Measurements from ENCODE around the gene NPR1. TPM values are rescaled to one million over a fixed set of nuclear protein-coding genes. Genes with fewer than 3 reads are reported as not detected.

NPR1 gene
- total RNA-seq, result 0.22 and 0.39 TPM in 2 replicates

DNA sequence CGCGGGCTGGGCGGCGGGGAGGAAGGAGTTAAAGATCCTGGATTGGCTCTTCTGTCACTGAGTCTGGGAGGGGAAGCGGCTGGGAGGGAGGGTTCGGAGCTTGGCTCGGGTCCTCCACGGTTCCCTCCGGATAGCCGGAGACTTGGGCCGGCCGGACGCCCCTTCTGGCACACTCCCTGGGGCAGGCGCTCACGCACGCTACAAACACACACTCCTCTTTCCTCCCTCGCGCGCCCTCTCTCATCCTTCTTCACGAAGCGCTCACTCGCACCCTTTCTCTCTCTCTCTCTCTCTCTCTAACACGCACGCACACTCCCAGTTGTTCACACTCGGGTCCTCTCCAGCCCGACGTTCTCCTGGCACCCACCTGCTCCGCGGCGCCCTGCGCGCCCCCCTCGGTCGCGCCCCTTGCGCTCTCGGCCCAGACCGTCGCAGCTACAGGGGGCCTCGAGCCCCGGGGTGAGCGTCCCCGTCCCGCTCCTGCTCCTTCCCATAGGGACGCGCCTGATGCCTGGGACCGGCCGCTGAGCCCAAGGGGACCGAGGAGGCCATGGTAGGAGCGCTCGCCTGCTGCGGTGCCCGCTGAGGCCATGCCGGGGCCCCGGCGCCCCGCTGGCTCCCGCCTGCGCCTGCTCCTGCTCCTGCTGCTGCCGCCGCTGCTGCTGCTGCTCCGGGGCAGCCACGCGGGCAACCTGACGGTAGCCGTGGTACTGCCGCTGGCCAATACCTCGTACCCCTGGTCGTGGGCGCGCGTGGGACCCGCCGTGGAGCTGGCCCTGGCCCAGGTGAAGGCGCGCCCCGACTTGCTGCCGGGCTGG, at the start of gene NPR1:
Gene NPR1, plus strand, starts transcription at position 170 of the 818 bp plus-strand sequence. Its CDS starts 421 bp downstream, at position 591.

DNA sequence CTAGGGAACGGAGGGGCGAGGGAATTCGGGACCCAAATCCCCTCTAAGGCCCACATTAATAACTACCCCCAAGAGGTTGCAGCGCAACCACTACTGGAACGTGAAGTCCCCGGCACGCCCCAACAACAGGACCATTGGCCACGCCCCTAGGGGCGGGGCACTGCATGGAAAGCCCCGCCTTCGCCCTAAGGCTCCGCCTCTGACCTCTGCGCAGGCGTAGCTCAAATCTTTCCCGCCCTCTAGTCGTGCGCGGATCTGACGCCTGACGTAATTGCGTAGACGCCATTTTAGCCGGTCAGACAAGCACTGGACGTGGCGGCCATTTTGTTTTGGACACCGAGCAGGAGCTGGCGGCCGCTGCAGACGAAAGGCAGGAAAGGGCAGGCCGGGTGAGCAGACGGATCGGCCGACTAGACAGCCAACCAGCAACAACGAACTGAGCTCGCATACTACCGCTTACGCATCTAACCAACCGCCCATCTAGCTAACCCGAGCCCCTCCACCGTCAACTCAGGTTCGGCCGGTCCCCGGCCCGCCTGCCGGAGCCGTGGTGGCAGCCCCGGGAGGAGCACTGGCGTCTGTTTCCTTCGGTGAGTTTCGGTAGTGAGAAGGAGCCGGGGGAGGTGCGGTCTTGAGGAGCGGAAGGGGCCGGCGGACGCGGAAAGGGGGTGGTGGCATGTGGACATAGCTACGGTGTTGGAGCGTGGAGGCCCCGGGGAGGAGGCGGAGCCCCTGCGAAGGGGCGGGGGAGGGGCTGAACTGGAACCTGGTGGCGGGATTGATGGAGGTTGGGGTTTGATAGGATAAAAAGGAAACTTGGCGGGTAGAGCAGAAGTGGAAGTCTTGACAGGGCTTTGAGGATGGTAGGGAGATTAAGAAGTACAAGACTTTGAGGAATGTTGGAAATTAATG, 44.5 kb upstream of the NPR1 start, which contains the start of gene CHTOP:
Gene CHTOP, plus strand, starts transcription at position 313 of the 912 bp plus-strand sequence. CDS start 2,523 bp downstream, outside the sequence.

DNA sequence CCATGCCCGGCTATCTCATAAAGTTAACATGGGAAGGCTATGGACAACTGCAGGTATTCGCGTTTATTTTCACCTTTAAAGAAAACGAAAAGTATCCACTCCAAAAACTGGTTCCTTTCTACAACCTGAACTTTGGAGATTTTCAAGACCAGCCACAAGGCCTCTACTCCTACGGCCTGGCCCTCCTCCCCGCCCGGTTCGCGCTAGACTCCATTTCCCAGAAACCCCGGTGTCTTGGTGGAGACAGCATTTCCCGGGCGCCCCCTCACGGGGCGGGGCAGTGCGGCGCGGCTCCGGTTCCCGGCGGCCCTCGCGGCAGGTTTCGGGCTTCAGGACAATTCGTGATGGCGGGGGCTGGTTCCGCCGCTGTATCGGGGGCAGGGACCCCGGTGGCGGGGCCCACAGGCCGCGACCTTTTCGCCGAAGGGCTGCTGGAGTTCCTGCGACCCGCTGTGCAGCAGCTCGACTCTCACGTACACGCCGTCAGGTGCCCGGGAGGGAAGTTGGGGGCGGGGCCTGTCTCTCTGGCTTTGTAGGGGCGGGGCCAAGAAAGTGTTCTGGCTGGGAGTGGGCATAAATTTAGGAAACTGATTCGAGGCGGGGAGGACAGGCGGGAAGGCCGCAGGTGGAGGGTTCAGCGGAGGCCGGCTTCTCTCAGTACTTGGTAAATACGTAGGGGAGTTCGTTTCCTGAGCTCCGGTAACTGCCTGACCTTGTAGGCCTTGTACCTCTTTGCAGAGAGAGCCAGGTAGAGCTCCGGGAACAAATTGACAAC, 19.9 kb upstream of the NPR1 start, which contains the start of gene SNAPIN:
Gene SNAPIN, plus strand, starts transcription at position 304 of the 775 bp plus-strand sequence. Its CDS starts 41 bp downstream, at position 345.

DNA sequence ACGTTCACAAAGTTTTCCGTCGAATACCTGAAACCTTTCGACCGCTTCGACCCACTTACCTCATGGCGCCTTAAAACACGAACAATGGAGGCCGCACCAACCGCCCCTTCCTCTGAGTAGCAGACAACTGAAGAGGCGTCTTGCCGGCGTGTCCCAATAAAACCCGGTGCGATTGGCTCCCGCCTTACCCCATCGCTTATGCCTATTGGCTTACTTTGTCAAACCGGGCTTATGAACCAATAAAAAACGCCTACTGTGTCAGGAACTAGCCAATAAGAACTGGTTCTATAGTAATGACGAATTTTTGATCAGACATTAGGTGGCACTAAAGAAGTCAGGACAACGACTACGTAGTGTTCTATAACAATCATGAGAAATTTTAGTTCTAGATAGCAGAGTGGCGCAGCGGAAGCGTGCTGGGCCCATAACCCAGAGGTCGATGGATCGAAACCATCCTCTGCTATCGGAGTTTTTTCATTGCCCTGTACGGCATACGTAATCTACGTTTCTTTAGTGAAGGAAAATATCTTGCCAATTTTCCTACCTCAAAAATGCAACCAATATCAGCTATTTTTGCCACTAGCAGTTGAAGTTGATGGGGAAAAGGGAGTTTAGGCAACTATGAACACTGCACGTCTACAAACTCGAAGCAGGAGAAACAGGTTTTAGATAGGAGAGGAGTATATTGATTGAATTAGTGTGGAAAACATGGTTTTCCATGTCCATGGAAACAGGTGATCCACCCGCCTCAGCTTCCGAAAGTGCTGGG, 7.4 kb upstream of the NPR1 start, which contains the start of gene ILF2:
Gene ILF2, minus strand, starts transcription at position 135 of the 769 bp plus-strand sequence. Its CDS starts 71 bp downstream, at position 64.

DNA sequence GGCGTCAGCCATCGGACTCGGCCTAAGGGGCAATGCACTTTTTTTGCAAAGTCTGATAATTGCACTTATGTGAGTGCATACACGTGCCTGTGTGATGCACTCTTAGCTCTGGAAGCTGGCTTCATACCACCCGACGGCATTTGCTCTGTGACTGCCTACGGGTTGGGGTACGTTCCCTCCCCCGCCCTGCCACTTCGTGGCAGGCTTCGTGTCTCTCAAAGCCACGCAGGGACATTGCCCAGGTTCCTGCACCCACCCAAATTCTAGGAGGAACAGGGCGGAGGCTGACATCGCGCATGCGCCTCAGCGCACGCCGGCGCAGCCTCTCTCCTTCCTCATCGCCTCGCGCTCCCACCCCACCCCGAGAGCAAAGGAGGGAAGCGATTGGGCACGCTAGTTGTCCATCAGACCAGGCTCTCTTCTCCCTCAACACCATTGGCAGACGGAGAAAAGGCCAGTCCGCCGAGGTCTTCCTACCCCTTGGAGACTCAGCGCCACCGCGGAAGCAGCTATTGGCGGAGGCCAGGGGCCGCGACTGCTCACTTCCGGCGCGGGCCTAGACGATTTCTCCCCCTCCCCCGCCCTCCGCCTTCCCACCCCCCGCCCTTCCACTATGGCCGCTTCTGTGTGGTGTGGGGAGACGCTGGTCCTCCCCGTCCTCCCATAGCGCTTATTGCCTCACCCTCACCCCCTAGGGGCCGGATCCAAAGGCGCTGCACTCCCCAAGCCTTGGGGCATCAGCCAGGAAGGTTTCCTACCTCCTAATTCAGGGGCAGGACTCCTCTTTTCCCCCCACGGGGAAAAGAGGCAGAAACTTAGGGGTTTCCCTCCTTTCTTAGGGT, 49.2 kb downstream of the NPR1 start, which contains the start of gene INTS3:
Gene INTS3, plus strand, starts transcription at position 588 of the 842 bp plus-strand sequence. CDS start 585 bp downstream, outside the sequence.

Small RNA genes lying within 50 kb of the gene (small RNA-seq; reads per million reads assigned to genes)
- gene MIR8083 (not detected), gene RF00019 (not detected), gene RN7SL372P (not detected)

Other genes with a start within 250 kb of the NPR1 start
- gene S100A7, start 218.0 kb upstream of the NPR1 start, total RNA-seq, result not detected in 2 replicates
- gene S100A6, start 142.7 kb upstream of the NPR1 start, total RNA-seq, result 902 and 2,842 TPM in 2 replicates
- not detected in 2 replicates for gene S100A5, start 137.8 kb upstream of the NPR1 start, total RNA-seq
- 178 and 253 TPM in 2 replicates for gene S100A4, start 132.9 kb upstream of the NPR1 start, total RNA-seq
- gene S100A3, start 129.4 kb upstream of the NPR1 start, total RNA-seq, result 13.0 and 31.2 TPM in 2 replicates
- gene S100A2, start 112.8 kb upstream of the NPR1 start, total RNA-seq, result 5.2 and 8.2 TPM in 2 replicates
- gene S100A16, start 65.6 kb upstream of the NPR1 start, total RNA-seq, result 266 and 918 TPM in 2 replicates
- 207 and 362 TPM in 2 replicates for gene S100A14, start 62.4 kb upstream of the NPR1 start, total RNA-seq
- 89.6 and 125 TPM in 2 replicates for gene S100A13, start 51.2 kb upstream of the NPR1 start, total RNA-seq
- 0.39 TPM in 1 of 2 replicates, not detected in the other for gene S100A1, start 50.3 kb upstream of the NPR1 start, total RNA-seq
- 44.0 and 49.0 TPM in 2 replicates for gene CHTOP, start 44.6 kb upstream of the NPR1 start, total RNA-seq
- 44.8 and 69.8 TPM in 2 replicates for gene SNAPIN, start 20.0 kb upstream of the NPR1 start, total RNA-seq
- gene ILF2, start 7.7 kb upstream of the NPR1 start, total RNA-seq, result 147 and 215 TPM in 2 replicates
- gene INTS3, start 49.4 kb downstream of the NPR1 start, total RNA-seq, result 44.8 and 45.4 TPM in 2 replicates
- gene SLC27A3, start 96.7 kb downstream of the NPR1 start, total RNA-seq, result 23.9 and 24.5 TPM in 2 replicates
- 8.6 and 9.0 TPM in 2 replicates for gene GATAD2B, start 244.3 kb downstream of the NPR1 start, total RNA-seq

All from placental epithelial cell (primary cell).